ENCODE measurements around the gene DIMT1.
A peak's percentile ranks its signal among the peaks of the same experiment; 100 is the strongest.

The DIMT1 gene

DNA sequence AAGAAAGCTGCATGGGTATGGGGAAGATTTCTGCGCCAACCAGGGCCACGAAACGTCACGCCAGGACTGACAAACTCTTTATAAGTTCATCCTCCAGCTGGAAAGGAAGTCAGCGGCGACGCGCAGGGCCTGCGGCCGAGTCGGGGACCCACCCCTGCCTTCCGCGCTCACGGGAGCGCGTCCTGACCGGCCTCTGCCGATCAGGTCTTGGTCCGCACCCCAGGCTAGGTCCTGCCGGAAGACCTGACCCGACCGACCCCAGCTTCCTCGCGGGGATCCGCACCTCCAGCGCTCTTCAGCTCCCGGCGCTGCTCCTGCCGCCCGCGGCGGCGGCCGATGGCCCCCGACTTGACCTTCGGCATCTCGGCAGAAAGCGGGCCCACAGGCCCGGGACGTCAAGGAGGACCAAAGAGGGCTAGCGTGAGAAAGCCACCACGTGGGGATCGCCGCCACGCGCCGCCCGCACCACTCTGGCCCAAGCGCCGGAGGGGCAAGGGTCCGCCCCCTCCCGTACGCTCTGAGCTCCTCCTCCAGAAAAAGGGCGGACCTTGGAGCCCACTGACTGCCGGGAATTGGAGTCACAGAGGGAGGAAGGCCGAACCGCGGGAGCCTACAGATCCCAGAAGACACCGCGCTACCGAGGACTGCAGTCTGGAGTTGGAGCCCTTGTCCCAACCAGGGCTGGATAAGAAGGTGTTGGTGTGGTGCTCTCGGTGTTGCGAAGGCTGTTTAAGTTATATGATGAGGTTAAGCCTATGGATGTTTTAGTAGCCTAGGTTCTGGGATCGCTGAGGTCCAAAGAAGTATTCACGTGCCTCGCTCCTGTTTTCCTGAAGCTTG is at the start of gene DIMT1:
DIMT1 (minus strand) TSS at position 495 of the 840 bp plus-strand sequence; CDS start at position 362, 133 bp downstream.
- Mint-ChIP-seq H3K36me3 (ENCODE audit: low read depth) (peaks cover 18% of the 10 kb centered on the region), H3K27me3 (ENCODE audit: low read depth, poor library complexity) (peaks cover 4% of the 10 kb centered on the region), H3K9me3 (peaks cover 4% of the 10 kb centered on the region), H3K4me1 (peaks cover 22% of the 10 kb centered on the region), H3K27ac (peak within 1 kb of the TSS; percentile 99), H3K4me3 (peak within 1 kb of the TSS; percentile 95)
- DNase-seq: peak; percentile 91
- TF ChIP-seq, protein P1, sequence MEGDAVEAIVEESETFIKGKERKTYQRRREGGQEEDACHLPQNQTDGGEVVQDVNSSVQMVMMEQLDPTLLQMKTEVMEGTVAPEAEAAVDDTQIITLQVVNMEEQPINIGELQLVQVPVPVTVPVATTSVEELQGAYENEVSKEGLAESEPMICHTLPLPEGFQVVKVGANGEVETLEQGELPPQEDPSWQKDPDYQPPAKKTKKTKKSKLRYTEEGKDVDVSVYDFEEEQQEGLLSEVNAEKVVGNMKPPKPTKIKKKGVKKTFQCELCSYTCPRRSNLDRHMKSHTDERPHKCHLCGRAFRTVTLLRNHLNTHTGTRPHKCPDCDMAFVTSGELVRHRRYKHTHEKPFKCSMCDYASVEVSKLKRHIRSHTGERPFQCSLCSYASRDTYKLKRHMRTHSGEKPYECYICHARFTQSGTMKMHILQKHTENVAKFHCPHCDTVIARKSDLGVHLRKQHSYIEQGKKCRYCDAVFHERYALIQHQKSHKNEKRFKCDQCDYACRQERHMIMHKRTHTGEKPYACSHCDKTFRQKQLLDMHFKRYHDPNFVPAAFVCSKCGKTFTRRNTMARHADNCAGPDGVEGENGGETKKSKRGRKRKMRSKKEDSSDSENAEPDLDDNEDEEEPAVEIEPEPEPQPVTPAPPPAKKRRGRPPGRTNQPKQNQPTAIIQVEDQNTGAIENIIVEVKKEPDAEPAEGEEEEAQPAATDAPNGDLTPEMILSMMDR (IDR thresholded peaks at IDR 0.05): no peak

DNA sequence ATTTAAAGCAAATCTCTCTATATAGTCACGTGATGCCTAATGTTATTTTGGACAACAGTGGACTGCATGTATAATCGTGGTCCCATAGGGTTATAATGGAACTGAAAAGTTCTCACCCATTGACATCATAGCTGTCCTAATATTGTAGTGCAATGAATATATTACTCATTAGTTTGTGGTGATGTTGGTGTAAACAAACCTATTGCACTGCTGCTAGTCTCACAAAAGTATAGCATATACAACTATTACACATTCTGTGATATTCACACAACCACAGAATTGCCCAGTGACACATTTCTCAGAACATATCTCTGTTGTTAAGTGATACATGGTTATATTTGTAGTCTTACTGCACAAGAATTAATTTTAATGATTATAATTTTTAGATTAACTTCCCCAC is 46.6 kb upstream of the DIMT1 start:
- Mint-ChIP-seq H3K27me3 (ENCODE audit: low read depth, poor library complexity) (no peaks in the 10 kb centered on the region), H3K9me3 (no peaks in the 10 kb centered on the region), H3K36me3 (ENCODE audit: low read depth) (peaks cover 38% of the 10 kb centered on the region), H3K4me1 (no peaks in the 10 kb centered on the region), H3K4me3 (no peak overlapping the region), H3K27ac (no peak overlapping the region)
- TF ChIP-seq, protein P1 (IDR thresholded peaks at IDR 0.05): no peak
- DNase-seq: no peak

DNA sequence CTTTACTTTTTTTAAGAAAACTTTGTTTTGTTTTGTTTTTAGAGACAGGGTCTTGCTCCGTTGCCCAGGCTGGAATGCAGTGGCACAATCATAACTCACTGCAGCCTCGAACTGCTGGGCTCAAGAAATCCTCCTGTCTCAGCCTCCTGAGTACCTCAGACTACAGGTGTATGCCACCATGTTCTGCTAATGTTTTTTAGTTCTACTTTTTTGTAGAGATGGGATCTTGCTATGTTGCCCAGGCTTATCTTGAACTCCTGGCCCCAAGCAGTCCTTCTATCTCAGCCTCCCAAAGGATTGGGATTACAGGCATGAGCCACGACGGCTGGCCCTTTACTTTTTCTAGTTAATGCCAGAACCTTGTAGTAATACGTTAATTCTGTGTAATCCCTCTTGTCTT is 44.8 kb upstream of the DIMT1 start:
- Mint-ChIP-seq H3K4me1 (no peaks in the 10 kb centered on the region), H3K36me3 (ENCODE audit: low read depth) (peaks cover 31% of the 10 kb centered on the region), H3K27me3 (ENCODE audit: low read depth, poor library complexity) (no peaks in the 10 kb centered on the region), H3K27ac (no peak overlapping the region), H3K4me3 (no peak overlapping the region), H3K9me3 (no peaks in the 10 kb centered on the region)
- TF ChIP-seq, protein P1 (IDR thresholded peaks at IDR 0.05): no peak
- DNase-seq: no peak

DNA sequence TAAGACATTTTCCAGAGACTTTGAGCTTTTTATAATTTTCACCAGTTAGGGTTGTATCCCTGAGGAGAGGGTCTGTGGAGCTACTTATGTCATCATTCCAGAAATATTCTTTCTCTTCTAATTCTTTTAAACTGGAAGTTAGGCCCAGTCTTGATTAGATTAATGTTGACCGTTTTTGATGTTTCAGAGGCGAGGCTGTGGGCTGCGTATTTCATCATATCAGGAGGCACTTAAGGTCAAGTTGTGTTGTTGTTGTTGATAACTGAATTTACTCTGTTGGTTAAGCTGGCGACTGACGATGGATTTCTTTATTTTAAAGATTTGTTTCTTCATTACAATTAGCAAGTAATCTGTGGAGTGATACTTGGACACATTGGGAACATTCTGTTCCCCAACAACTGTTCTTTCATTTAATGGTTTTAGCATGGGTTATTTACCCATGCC is 28.9 kb upstream of the DIMT1 start:
- Mint-ChIP-seq H3K9me3 (no peaks in the 10 kb centered on the region), H3K27ac (peak overlapping the region; percentile 16)
- DNase-seq: no peak

DNA sequence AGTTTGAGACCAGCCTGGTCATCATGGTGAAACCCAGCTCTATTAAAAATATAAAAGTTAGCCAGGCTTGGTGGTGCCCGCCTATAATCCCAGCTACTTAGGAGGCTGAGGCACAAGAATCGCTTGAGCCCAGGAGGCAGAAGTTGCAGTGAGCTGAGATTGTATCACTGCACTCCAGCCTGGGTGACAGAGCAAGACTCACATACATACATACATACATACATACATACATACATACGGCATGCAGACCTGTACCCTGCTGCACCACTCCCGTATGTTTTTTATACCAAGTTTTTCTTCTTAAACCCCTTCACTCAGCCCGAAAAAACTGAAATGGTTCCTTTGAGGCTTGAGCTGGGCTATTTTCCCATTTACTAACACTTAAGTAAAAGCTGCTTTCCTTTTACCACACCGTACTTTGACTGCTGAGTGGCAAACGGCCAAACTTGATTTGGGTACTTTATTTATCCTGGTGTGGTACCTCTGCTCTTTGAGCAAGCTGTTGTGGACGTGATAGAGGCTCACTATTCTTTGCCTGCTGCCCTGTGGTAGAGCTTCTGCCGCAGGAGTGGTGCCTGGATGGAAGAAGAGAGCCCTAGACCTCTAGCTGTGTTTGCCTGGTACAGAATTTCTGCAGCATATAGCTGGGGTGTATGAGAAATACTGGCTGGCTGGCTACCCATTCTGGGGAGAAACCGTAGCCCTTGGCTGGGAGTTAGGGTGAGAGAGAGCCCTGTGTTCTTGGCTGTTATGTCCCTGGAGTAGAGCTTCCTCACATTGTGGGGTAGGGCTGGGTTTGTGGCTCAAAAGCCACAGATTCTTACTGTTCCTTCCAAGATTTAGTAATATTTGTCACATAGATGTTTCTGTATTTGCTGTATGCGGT is 28.3 kb upstream of the DIMT1 start:
- TF ChIP-seq, protein P1 (IDR thresholded peaks at IDR 0.05): no peak
- no peak overlapping the region for H3K4me3 Mint-ChIP-seq
- DNase-seq: no peak
- no peaks in the 10 kb centered on the region for H3K9me3 Mint-ChIP-seq
- H3K27ac Mint-ChIP-seq: peak overlapping the region; percentile 16
- H3K36me3 Mint-ChIP-seq (ENCODE audit: low read depth): peaks cover 3% of the 10 kb centered on the region
- H3K4me1 Mint-ChIP-seq: no peaks in the 10 kb centered on the region
- no peaks in the 10 kb centered on the region for H3K27me3 Mint-ChIP-seq (ENCODE audit: low read depth, poor library complexity)

More for the DNA sequence above, 28.9 kb upstream of the DIMT1 start:
- Mint-ChIP-seq H3K4me1 (no peaks in the 10 kb centered on the region), H3K27me3 (ENCODE audit: low read depth, poor library complexity) (no peaks in the 10 kb centered on the region), H3K36me3 (ENCODE audit: low read depth) (peaks cover 6% of the 10 kb centered on the region), H3K4me3 (no peak overlapping the region)
- TF ChIP-seq, protein P1 (IDR thresholded peaks at IDR 0.05): no peak
